Measurements from ENCODE around the gene RHOV.

- TF ChIP-seq RCOR1 (IDR thresholded peaks at IDR 0.05; ENCODE audit: low read depth, low read length) (no peak), CEBPB (IDR thresholded peaks at IDR 0.05) (no peak), RNF2 (IDR thresholded peaks at IDR 0.05; ENCODE audit: borderline replicate concordance, low read depth) (no peak), KDM5A (IDR thresholded peaks at IDR 0.05) (no peak), CTCF (IDR thresholded peaks at IDR 0.05) (no peak), ELK1 (IDR thresholded peaks at IDR 0.05; ENCODE audit: low read depth, low read length) (no peak), EP300 (IDR thresholded peaks at IDR 0.05) (no peak)
Measured at GRCh38 chr15:40906991-40907802, 33.2 kb upstream of the RHOV start.

Measured in A549 (cell line).